GM21515 (cell line): ENCODE results near the gene SPDYA.

Experiments used
- ATAC-seq: cut with Tn5 transposase; IDR thresholded peaks from one replicate; pipeline ENCODE4 v1.9.1; 2021; ENCODE audit not compliant: unreplicated experiment

SPDYA gene

DNA sequence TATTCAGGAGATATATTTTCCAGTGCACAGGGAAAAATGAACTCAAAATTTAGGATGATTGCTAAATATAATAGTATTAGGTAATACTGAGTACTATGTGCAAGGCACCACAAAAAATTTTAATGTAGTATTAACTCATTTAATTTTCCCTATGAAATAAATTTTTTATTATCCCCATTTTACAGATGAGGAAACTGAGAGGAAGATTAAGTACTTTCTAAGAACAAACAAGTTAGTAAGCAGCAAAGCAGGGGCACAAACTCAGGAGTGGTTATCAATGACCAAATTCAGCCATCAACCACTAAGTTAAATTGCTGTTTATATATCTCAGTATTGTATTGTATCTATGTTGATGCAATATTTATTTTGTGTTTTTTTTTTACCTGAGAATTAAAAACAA, 14.2 kb downstream of the SPDYA start:
- ATAC-seq: no peak

DNA sequence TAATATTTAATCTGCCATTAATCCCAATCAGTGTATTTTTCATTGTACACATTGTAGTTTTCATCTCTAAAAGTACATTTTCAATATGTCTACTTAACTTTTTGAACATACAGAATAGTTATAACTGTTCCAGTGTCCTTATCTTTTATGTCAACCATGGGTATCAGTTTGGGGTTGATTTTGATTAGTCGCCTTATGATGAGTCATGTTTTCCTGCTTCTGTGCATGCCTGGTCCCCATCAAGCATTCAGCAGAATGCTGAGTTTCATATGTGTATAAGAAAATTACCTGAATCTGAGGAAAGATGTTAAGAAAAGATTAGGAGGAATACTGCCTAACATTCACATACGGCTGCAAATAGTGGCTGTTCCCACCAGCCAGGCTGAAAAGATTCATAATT, 17.7 kb downstream of the SPDYA start:
- ATAC-seq: no peak

DNA sequence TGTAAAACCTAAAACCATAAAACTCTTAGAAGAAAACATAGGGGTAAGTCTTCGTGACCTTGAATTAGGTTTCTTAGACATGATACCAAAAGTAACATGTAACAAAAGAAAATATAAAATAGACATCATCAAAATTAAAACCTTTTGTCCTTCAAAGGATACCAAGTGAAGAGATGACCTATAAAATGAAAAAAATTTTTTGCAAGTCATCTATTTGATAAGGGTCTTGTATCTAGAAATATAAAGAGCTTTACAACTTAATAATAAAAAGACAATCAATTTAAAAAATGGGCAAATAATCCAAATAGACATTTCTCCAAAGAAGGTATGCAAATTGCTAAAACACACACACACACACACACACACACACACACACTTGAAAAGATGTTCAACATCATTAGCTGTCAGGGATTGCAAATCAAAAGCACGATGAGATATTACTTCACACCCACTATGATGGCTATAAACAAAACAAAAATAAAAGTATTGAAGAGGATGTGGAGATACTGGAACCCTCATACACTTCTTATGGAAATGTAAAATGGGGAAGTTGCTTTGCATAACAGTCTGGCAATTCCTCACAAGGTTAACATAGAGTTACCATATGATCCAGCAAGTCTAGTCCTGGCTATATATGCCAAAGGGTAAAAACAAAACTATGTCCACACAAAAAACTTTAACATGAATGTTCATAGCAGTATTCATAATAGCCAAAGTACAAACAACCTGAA, 23.3 kb downstream of the SPDYA start:
- ATAC-seq: no peak

DNA sequence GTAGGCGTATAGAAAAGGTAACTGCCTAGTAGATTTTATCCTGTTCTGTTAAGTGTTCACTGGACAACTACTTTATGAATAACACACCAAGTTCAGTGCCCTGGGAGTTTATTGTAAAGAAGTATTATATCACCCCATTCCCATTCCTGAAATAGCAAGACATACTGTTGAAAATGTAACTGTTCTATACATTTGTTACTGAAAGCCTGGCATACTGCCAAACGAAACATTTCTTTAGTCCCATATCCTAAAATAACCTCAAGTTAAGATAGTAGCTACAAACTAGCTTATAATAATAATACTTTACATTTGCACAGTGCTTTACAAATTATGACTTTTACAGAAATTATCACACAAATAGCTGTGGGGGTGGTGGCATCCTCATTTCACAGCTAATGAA, 25.1 kb downstream of the SPDYA start:
- no peak for ATAC-seq

DNA sequence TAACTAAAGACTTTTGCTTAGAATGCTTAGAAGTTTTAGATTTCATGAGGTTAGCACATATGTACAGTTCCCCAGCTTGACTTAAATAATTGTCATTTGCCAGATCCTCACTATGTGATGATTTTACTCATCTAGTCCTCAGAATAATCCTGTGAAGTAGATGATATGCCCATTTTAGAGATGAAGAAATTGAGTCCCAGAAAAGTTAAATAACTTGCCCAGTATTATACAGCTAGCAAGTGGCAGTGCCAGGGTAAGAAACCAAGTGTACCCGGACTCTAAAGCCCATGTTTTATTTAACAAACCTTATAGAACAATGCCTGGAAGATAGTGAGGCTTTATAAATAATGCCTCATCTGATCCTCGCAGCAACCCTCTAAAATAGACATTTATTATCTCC, 28.3 kb downstream of the SPDYA start:
- ATAC-seq: no peak

GRCh38 chr2:28842042-28842441, 31.4 kb downstream of the SPDYA start:
- ATAC-seq: no peak

DNA sequence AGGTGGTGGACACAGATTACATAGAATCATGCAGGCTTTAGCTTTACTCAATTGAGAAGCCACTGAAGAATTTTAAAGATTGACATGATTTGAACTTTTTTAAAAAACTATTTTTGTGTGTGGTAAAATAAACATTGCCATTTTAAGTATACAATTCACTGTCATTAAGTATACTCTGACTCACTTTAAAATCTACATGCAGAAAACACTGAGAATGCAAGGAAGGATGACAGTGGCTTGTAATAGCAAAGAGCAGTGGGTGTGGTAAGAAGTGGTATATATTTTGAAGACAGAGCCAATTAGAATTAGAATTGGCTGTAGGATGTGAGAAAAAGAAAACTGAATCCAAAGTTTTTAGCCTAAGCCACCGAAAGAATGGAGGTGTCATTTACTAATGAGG, 44.6 kb downstream of the SPDYA start:
- ATAC-seq: no peak

- no peak for ATAC-seq
Measured at GRCh38 chr2:28855977-28856376, 45.3 kb downstream of the SPDYA start.

DNA sequence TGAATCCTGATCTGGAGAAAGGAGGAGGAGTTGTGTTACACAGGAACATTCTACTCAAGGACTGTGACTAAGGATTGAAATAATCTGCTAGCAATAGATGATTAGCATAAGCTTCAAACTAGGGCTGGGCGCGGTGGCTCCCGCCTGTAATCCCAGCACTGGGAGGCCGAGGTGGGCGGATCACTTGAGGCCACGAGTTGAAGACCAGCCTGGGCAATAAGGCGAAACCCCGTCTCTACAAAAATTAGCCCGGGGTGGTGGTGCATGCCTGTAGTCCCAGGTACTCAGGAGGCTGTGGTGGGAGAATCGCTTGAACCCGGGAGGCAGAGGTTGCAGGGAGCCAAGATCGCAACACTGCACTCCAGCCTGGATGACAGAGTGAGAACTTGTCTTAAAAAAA, 58.0 kb downstream of the SPDYA start:
- no peak for ATAC-seq

GRCh38 chr2:28869494-28870145, 59.0 kb downstream of the SPDYA start:
- ATAC-seq: peak; percentile 32

- ATAC-seq: peak; percentile 96
Measured at GRCh38 chr2:28870146-28870891, 59.7 kb downstream of the SPDYA start, which contains the start of gene TRMT61B. TRMT61B (minus strand) TSS chr2:28870309; CDS start chr2:28870277, 32 bp downstream.

GRCh38 chr2:28871620-28872019, 61.0 kb downstream of the SPDYA start:
- ATAC-seq: no peak

DNA sequence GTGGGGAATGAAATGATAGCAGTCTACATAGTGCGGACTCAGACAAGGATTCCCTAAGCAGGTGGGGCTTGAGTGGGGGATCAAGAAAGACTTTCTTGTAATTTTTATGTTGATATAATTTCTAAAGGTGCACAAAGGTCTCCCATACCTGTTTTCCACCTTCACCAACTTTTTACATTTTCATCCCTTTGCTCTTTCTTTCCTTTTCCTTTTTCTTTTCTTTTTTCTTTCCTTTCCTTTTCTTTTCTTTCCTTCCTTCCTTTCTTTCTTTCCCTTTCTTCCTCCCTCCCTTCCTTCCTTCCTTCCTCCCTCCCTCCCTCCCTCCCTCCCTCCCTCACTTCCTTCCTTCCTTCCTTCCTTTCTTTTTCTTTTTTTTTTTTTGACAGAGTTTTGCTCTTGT, 69.6 kb downstream of the SPDYA start:
- no peak for ATAC-seq

DNA sequence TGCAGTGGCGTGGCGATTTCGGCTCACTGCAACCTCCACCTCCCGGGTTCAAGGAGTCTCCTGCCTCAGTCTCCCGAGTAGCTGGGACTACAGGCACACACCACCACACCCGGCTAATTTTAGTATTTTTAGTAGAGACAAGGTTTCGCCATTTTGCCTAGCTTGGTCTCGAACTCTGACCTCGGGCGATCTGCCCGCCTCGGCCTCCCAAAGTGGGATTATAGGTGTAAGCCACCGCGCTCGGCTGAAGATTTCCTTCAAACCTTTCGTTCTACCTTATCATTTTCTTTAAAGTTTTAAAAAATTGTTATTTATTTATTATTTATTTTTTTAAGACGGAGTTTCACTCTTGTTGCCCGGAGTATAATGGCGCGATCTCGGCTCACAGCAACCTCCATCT, 82.9 kb downstream of the SPDYA start:
- no peak for ATAC-seq

- peak; percentile 91 for ATAC-seq
Measured at GRCh38 chr2:28894470-28895188, 84.0 kb downstream of the SPDYA start, which contains the start of gene WDR43. WDR43 (plus strand) TSS chr2:28894667; CDS start chr2:28894699, 32 bp downstream.

- ATAC-seq: no peak
Measured at GRCh38 chr2:28895189-28895893, 84.7 kb downstream of the SPDYA start.

GRCh38 chr2:28896906-28897305, 86.3 kb downstream of the SPDYA start:
- ATAC-seq: no peak

GRCh38 chr2:28898048-28898447, 87.4 kb downstream of the SPDYA start:
- no peak for ATAC-seq
